Activated CD8-positive, alpha-beta T cell treated with anti-CD3 and anti-CD28 coated beads for 36 hours (primary cell): Measurements from ENCODE around the gene ZNF609. TPM values are rescaled to one million over a fixed set of nuclear protein-coding genes. Genes with fewer than 3 reads are reported as not detected.

ENCODE experiments used
- ATAC-seq: fragments of 200-7000 bp; cut with Tn5 transposase; one replicate; pipeline ENCODE4 v1.10.0; 2021; ENCODE audit warnings: mild to moderate bottlenecking, moderate library complexity
- CTCF ChIA-PET: fragments of 350-600 bp; sonication (Branson Sonifier 250); formaldehyde crosslinking; loops from one replicate; lab custom pipeline; 2021; ENCODE audit warnings: antibody characterized with exemption; lab: Charles Lee
- POLR2A ChIA-PET: fragments of 350-600 bp; sonication (Branson Sonifier 250); formaldehyde crosslinking; loops from one replicate; lab custom pipeline; 2021; ENCODE audit warnings: antibody characterized with exemption; lab: Charles Lee
- DNase-seq: peaks from one replicate; pipeline ENCODE4 v3.0.0-alpha.2; 2020
- H3K27ac Mint-ChIP-seq: one replicate; pipeline ENCODE4 v1.8.0; 2021; ENCODE audit warnings: mild to moderate bottlenecking, mixed read lengths
- H3K27me3 Mint-ChIP-seq: one replicate; pipeline ENCODE4 v1.8.0; 2021; ENCODE audit warnings: mixed read lengths
- H3K36me3 Mint-ChIP-seq: one replicate; pipeline ENCODE4 v1.8.0; 2021; ENCODE audit warnings: low read depth, mixed read lengths
- H3K4me1 Mint-ChIP-seq: one replicate; pipeline ENCODE4 v1.8.0; 2021; ENCODE audit warnings: low read depth, mixed read lengths
- H3K4me3 Mint-ChIP-seq: one replicate; pipeline ENCODE4 v1.8.0; 2021; ENCODE audit warnings: mild to moderate bottlenecking, moderate library complexity, mixed read lengths
- H3K9me3 Mint-ChIP-seq: one replicate; pipeline ENCODE4 v1.8.0; 2021; ENCODE audit warnings: mixed read lengths
- intact Hi-C: fragments of 100-400 bp; cut with micrococcal nuclease; formaldehyde crosslinking; loops from one replicate; pipeline ENCODE4 v1.10.0; 2022
- total RNA-seq, 2 experiments: library from RNA; stranded (reverse); gene quantifications; one replicate each; pipeline ENCODE4 v1.2.3, GENCODE V29; 2021
- TF ChIP-seq, protein P1 (sequence below): fragments of 200-600 bp; IDR thresholded peaks from one replicate; pipeline ENCODE4 v1.8.0; 2022; ENCODE audit warnings: antibody characterized with exemption, mild to moderate bottlenecking

The ZNF609 gene
- total RNA-seq, 2 experiments from 2014 or later, result 37.2 to 39.6 TPM

GRCh38 chr15:64515825-64516224 lies 55.4 kb downstream of the ZNF609 start:
- Mint-ChIP-seq H3K4me3 (no peak overlapping the region), H3K27ac (peak overlapping the region; percentile 44), H3K4me1 (peaks cover 48% of the 10 kb centered on the region), H3K36me3 (peaks cover 16% of the 10 kb centered on the region), H3K9me3 (no peaks in the 10 kb centered on the region), H3K27me3 (no peaks in the 10 kb centered on the region)
- ChIA-PET POLR2A (interaction anchor here (1.2 to 1.7 kb wide), 3 partner anchors 15 to 39 kb away, joined by 3 to 4 read pairs (median 3); no protein-coding TSS in a partner anchor), CTCF (interaction anchor here (0.7 kb wide), 1 partner anchor 45 kb away, joined by 3 read pairs; no protein-coding TSS in a partner anchor)
- TF ChIP-seq, protein P1, sequence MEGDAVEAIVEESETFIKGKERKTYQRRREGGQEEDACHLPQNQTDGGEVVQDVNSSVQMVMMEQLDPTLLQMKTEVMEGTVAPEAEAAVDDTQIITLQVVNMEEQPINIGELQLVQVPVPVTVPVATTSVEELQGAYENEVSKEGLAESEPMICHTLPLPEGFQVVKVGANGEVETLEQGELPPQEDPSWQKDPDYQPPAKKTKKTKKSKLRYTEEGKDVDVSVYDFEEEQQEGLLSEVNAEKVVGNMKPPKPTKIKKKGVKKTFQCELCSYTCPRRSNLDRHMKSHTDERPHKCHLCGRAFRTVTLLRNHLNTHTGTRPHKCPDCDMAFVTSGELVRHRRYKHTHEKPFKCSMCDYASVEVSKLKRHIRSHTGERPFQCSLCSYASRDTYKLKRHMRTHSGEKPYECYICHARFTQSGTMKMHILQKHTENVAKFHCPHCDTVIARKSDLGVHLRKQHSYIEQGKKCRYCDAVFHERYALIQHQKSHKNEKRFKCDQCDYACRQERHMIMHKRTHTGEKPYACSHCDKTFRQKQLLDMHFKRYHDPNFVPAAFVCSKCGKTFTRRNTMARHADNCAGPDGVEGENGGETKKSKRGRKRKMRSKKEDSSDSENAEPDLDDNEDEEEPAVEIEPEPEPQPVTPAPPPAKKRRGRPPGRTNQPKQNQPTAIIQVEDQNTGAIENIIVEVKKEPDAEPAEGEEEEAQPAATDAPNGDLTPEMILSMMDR, result no peak
- DNase-seq, result no peak
- no peak for ATAC-seq
- intact Hi-C loops, result no loop called here

DNA sequence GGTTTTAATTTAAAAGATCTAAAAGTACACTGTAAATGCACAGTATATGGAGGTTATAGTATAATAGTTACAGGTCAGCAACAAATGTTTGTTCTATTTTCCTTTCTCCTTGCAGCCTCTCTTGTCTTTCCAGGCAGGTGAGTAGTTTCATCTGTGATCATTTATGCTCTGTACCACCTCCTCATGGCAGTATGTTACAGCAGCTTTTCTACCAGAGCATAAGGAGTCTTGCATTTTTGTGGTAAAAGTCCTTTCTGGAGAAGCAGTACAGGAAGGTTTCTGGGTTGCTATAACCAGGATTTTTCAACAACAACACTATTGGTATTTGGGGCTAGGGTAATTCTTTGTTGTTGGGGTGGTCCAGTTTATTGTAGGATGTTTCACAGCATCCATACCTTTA lies 59.5 kb downstream of the ZNF609 start:
- ATAC-seq (no peak), DNase-seq (no peak)
- intact Hi-C loops, result no loop called here
- ChIA-PET POLR2A (no interaction called here), CTCF (interaction anchor here (1.0 kb wide), 1 partner anchor 12 kb away, joined by 3 read pairs; no protein-coding TSS in a partner anchor)
- Mint-ChIP-seq H3K4me3 (no peak overlapping the region), H3K27me3 (no peaks in the 10 kb centered on the region), H3K9me3 (no peaks in the 10 kb centered on the region), H3K27ac (no peak overlapping the region), H3K4me1 (peaks cover 48% of the 10 kb centered on the region), H3K36me3 (peaks cover 21% of the 10 kb centered on the region)
- TF ChIP-seq, protein P1, result no peak

DNA sequence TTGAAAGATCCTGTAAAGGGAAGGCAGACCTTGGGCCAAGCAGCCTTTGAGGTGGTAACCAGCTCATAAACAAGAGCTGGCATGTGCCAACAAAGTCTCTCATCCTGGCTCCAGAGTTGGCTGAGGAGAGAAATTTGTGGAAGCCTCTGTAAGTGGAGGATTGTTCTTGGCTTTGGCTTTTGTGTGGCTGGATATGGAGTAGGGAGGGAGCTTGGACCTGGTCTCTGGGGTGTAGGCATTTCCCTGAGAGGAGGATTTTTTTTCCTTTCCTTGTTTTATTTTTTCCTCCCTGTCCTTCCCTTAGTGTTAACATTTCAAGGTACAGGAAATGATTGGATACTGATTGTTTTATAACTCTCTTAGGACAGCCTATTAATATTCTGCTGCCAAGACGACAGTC lies 60.8 kb downstream of the ZNF609 start:
- Mint-ChIP-seq H3K4me1 (peaks cover 55% of the 10 kb centered on the region), H3K9me3 (no peaks in the 10 kb centered on the region), H3K27ac (no peak overlapping the region), H3K27me3 (no peaks in the 10 kb centered on the region), H3K36me3 (peaks cover 20% of the 10 kb centered on the region), H3K4me3 (no peak overlapping the region)
- ATAC-seq (no peak), DNase-seq (no peak)
- TF ChIP-seq, protein P1, result no peak
- POLR2A ChIA-PET, result interaction anchor here (1.2 kb wide), 1 partner anchor 62 kb away, joined by 4 read pairs; no protein-coding TSS in a partner anchor
- CTCF ChIA-PET, result interaction anchor here (1.1 to 1.2 kb wide), 2 partner anchors 9 to 165 kb away, joined by 4 to 5 read pairs; no protein-coding TSS in a partner anchor
- intact Hi-C loops, result no loop called here

GRCh38 chr15:64521726-64522164 lies 61.4 kb downstream of the ZNF609 start:
- Mint-ChIP-seq H3K27ac (no peak overlapping the region), H3K36me3 (peaks cover 17% of the 10 kb centered on the region), H3K4me3 (no peak overlapping the region), H3K4me1 (peaks cover 54% of the 10 kb centered on the region), H3K27me3 (no peaks in the 10 kb centered on the region), H3K9me3 (no peaks in the 10 kb centered on the region)
- TF ChIP-seq, protein P1, result no peak
- no peak for ATAC-seq
- ChIA-PET POLR2A (interaction anchor here (1.2 kb wide), 1 partner anchor 62 kb away, joined by 4 read pairs; no protein-coding TSS in a partner anchor), CTCF (interaction anchor here (1.2 kb wide), 1 partner anchor 164 kb away, joined by 4 read pairs; no protein-coding TSS in a partner anchor)
- DNase-seq, result no peak
- intact Hi-C loops, result no loop called here

- Mint-ChIP-seq H3K27ac (peak overlapping the region; percentile 2), H3K9me3 (no peaks in the 10 kb centered on the region), H3K27me3 (no peaks in the 10 kb centered on the region), H3K4me1 (peaks cover 58% of the 10 kb centered on the region), H3K4me3 (no peak overlapping the region), H3K36me3 (peaks cover 15% of the 10 kb centered on the region)
- ChIA-PET POLR2A (interaction anchor here (1.2 kb wide), 1 partner anchor 63 kb away, joined by 4 read pairs; no protein-coding TSS in a partner anchor), CTCF (interaction anchor here (1.1 kb wide), 1 partner anchor 8 kb away, joined by 3 read pairs; no protein-coding TSS in a partner anchor)
- ATAC-seq (no peak), DNase-seq (no peak)
- intact Hi-C loops, result no loop called here
- TF ChIP-seq, protein P1, result no peak
Observed at GRCh38 chr15:64522226-64522823, 61.9 kb downstream of the ZNF609 start.
